Posterior vena cava (tissue), 2 donors: Measurements from ENCODE around the gene ZNF836. TPM values are rescaled to one million over a fixed set of nuclear protein-coding genes. Genes with fewer than 3 reads are reported as not detected.
"Not testable (repeated sequence)": the region's sequence is repeated elsewhere in the genome, so short reads cannot be mapped to it uniquely, and the experiment has no call there.

Source experiments
- DNase-seq: peaks from one replicate; pipeline ENCODE4 v3.0.0-alpha.2; 2020; ENCODE audit warnings: low spot score
- intact Hi-C, 2 donors: fragments of 100-400 bp; cut with DNase I; formaldehyde crosslinking; loops; one replicate each; pipeline versions ENCODE4 v1.14.1 to v1.14.2; 2022 to 2023
- long read RNA-seq, 2 donors: library from polyadenylated mRNA; unstranded; transcript quantifications; one replicate each; pipeline ENCODE4 v2.0.0, GENCODE V29; 2020 to 2021
- total RNA-seq, 2 donors: library from RNA; stranded (reverse); fragmentation: NEBNext Ultra II Directional; extraction: Animal tissue kit (Norgen Biotek cat#: 25700); gene quantifications; one replicate each; pipeline ENCODE4 v1.2.1, GENCODE V29; 2021
- donor health status: DM: yes; HTN: yes; CAD: no.
- donor health status: DM: yes; HTN: yes; CAD: no.

ZNF836 gene
- 10 to 100 TPM; 12.0 to 14.4 TPM for total RNA-seq
- long read RNA-seq, donor 1, partial matches to known transcripts = 0 of 1 reads
- long read RNA-seq, donor 1, other reads (novel, unspliced or antisense) = 1 of 1 reads
- long read RNA-seq, donor 2, partial matches to known transcripts = 0 of 1 reads
- long read RNA-seq, donor 2, other reads (novel, unspliced or antisense) = 1 of 1 reads

- intact Hi-C loops = no loop called here
- peak; percentile 96 for DNase-seq
These were observed at the start of gene ZNF836 for GRCh38 chr19:52171321-52172169. Gene ZNF836, minus strand, starts transcription at chr19:52171621. Its CDS starts 3,549 bp downstream, at chr19:52168072.

GRCh38 chr19:52221031-52221430 lies 49.6 kb upstream of the ZNF836 start:
- intact Hi-C loops = no loop called here
- no peak for DNase-seq

GRCh38 chr19:52219611-52220010 lies 48.2 kb upstream of the ZNF836 start:
- no peak for DNase-seq

DNA sequence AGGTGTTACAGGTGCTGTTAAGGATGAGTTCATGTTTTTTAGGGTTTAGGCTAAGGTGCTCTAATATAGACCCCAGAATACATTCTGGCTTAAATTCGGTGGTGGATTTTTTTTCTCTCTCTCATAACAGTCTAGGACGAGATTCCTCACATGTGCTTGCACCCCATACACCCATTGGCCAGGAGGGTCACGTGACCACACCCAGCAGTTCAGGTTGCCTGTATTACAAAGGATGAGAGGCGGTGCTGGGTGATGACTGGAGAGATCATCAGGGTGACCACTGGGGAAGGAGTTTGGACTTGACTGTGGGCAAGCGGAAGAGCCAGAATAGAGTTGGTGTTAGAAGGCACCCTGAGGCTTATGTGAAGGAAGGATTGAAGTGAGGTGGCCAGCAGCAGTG lies 46.2 kb upstream of the ZNF836 start:
- DNase-seq = no peak
- intact Hi-C loops = no loop called here

More at GRCh38 chr19:52219611-52220010, 48.2 kb upstream of the ZNF836 start:
- intact Hi-C loops = no loop called here

- intact Hi-C loops = no loop called here
- DNase-seq = no peak
These were observed 45.0 kb upstream of the ZNF836 start for GRCh38 chr19:52216401-52216800.

DNA sequence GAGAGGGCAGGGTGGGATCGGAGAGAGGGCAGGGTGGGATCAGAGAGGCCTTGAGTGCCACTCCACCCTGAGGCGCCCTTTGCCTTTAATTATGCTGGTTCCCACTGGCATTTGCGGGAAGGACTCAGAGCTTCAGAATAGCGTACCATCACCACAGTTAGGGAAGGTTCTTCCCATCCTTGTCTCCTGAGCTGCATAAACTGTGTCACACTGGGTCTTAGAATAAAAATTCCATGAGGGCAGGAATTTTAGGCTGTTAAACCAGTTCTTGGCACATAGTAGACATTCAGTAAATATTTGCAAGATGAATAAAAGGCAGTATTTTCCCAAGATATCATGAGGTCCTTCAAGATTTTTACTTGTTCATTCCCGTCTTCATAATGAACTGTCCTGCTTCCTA lies 42.8 kb upstream of the ZNF836 start:
- intact Hi-C loops = no loop called here
- no peak for DNase-seq

DNA sequence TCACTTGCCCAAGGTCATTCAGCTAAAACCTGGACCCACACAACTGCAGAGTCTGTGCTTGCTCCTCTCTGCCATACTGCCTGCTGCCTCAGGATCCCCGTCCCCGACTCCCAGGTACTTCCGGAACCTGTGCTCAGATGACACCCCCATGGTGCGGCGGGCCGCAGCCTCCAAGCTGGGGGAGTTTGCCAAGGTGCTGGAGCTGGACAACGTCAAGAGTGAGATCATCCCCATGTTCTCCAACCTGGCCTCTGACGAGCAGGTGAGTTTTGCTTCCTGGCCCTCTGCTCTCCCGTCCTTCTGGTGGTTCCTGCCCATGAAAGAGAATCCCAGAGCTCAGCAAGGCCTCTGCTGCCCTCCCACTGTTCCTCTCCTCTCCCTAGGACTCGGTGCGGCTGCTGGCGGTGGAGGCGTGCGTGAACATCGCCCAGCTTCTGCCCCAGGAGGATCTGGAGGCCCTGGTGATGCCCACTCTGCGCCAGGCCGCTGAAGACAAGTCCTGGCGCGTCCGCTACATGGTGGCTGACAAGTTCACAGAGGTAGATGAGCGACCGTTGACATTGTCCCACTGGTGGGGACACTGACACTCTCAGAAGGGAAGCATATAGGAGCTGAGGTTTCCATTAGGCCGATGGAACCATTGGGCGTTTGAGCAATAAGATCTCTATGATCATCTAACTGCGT lies 41.3 kb upstream of the ZNF836 start:
- DNase-seq = no peak
- intact Hi-C loops = no loop called here

GRCh38 chr19:52211926-52212571 lies 40.6 kb upstream of the ZNF836 start:
- DNase-seq = no peak
- intact Hi-C loops = no loop called here

DNA sequence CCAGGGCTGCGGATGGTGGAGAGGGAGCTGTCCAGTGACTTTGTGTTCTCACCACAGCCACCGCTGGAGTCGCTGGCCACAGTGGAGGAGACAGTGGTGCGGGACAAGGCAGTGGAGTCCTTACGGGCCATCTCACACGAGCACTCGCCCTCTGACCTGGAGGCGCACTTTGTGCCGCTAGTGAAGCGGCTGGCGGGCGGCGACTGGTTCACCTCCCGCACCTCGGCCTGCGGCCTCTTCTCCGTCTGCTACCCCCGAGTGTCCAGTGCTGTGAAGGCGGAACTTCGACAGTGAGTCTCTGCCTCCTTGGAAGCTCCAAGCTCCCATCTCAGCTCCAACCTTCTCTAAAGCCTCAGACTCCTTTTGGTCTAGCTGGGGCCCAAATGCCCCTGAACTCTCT lies 39.8 kb upstream of the ZNF836 start:
- DNase-seq = no peak
- intact Hi-C loops = no loop called here

- DNase-seq = peak; percentile 28
- intact Hi-C loops = no loop called here
These were observed 35.1 kb upstream of the ZNF836 start for GRCh38 chr19:52206481-52206880.

- DNase-seq, intact Hi-C loops: not testable (repeated sequence)
These were observed 29.5 kb upstream of the ZNF836 start for GRCh38 chr19:52200755-52201391.

GRCh38 chr19:52200044-52200443 lies 28.6 kb upstream of the ZNF836 start:
- DNase-seq = no peak
- intact Hi-C loops = no loop called here

DNA sequence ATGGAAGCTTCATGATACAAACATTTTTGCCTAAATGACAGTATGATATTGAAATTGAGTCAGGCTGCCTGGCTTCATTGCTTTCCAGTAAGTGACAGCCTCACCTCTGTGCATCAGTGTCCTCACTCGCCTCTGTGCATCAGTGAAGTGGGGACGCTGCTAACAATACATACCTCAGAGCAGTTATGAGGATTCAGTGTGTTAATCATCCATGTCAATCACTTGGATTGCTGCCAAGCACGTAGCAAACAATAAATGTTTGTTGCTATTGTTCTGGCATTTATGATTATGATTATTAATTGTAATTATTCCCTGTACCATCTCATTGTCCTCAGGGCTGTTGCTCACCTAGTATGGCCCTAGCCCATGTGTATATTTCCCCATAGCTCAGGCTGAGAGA lies 27.3 kb upstream of the ZNF836 start:
- intact Hi-C loops = no loop called here
- no peak for DNase-seq

DNA sequence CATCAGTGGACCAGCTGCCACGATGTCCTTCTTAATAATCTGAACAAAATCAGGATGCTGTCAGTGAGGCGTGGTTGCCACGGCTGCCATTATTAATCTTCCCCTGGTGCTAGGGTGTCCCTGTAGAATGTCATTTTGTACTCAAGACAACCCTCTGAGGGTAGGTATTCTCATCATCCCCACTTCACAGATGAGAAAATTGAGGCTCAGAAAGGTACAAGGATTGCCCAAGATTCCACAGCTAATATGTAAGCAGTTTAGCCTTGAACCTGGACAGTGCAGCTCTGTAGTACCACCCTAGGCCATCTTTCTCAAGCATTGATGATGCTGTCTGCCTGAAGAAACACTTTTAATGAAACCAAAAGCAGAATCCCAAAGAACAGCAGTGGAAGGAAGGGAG lies 26.5 kb upstream of the ZNF836 start:
- DNase-seq = no peak
- intact Hi-C loops = no loop called here

DNA sequence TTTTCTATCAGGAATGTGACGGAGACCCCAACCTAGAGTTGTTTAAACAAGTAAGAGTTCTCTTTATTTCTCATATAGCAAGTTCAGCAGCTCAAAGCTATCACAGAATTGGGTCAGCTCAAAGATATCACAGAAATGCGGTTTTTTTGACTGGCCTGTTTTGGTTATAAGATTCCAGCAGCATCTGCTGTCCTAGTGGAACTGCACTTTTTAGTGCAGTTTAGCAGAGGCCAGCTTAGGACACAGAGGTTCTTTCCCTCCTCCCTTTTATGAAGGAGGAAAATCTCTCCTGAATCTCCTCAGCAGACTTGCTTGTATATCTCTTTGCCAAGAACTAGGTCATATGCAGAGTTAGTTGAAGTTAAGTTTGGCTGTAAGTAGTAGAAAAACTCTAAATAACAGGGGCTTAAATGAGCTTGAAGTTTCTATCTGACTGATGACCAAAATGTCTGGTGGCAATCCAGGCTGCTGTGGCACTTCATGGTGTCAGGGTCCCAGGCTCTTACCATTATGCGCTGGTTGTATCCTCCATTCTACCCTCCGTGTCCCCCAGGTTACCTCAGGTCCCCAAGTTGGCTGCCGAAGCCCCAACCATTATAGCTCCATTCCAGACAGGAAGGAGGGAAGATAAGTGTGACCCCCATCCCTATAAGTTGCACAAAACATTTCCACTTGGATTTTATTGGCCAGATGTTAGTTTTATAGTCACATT lies 25.0 kb upstream of the ZNF836 start:
- intact Hi-C loops = no loop called here
- DNase-seq = no peak

DNA sequence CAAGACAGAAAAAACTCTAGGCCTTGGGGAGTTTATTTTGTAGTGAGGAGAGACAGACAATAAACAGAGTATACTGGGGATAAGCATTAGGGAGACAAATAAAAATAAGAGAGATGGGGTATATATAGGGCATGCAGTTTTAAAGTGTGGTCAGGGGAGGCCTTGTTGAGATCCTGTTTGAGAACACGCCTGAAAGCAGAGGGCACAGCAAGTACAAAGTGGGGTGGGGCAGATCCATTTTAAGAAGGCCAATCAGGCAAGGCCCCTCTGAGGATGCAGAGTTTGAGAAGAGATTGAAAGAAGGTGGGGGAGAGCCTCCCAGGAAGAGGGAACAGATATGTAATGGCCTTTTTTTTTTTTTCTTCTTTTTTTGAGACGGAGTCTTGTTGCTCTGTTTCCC lies 20.5 kb upstream of the ZNF836 start:
- DNase-seq = no peak
- intact Hi-C loops = no loop called here

DNA sequence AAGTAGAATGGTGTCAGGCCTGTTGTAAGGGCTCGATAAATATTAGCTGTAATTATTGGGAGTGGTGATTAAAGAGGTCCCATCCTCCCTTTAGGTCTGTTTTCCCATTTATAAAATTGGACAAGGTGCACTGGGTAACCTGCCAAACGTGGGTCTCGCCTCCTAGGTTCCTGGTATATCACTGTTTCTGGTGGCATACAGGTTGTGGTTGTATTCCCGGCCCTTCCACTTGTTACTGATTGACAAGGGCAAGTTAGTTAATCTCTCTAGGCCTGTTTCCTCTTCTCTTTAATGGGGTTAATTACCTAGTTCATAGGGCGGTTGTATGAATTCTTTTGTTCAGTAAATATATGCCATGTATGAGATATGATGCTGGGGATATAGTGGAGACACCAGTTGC lies 20.0 kb upstream of the ZNF836 start:
- intact Hi-C loops = no loop called here
- DNase-seq = no peak

DNA sequence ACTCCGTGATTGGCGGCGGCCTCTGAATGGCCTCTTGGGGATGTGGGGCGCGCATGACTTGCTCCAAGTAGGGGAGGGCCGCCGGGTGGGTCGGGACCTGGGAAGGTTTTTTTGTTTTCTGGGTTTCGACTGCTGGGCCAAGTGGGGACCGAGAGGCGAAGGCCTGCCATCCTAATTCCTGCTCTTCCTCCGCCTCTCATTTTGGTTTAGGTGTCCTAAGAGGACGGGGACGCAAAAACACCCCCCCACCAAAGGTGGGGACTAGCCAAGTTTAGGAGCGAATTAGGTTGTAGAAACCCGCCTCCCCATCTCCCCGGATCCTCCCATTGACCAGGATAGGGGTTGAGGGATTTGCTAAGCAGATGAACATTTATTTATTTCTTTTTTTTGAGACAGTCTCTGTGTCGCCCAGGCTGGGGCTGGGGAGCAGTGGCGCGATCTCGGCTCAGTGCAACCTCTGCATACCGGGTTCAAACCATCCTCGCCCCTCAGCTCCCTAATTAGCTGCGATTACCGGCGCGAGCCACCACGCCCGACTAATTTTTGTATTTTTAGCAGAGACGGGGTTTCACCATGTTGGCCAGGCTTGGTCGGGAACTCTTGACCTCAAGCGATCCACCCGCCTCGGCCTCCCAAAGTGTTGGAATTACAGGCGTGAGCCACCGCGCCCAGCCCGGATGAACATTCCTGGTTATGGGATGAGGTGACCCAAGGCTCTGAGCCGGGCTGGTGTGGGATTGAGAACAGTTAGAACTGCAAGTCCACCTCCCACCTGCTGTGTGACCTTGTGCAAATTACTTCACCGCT lies 19.3 kb upstream of the ZNF836 start:
- intact Hi-C loops = no loop called here
- no peak for DNase-seq
